ENCODE results near the gene DHX35. TPM values are rescaled to one million over a fixed set of nuclear protein-coding genes. Genes with fewer than 3 reads are reported as not detected.

The DHX35 gene
- total and polyA plus RNA-seq, 2 of the 13 experiments (the other 11 are each of a cell fraction or from before 2014, with no cell fraction given), result 25.8 to 28.7 TPM

DNA sequence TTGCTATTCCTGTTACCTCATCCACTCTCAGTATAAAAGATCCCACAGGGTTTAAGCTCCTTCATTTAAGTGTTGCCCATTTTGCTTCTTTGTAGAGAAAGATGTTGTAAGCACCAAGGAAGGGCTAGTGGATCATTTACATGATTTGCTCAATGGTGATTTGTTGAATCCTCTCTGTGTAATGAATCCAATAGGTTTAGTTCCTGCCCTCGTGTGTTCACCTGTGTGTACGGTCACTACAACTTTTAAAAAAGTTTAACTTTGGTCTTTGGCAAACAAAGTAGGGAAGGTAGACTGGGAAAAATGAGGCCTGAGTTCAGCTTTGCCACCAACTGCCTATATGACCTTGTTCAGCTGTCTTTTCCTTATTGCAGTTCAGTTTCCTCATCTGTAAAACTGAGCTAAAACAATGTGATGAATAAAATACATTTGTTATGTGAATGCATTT is 51.5 kb downstream of the DHX35 start (continued):
- peak in 1 of 2 experiments; percentile 45; a peak in 2 of 4 replicates for TF ChIP-seq EP300 (IDR thresholded peaks at IDR 0.05; ENCODE audit: low read depth in 2 of 2, low read length in 2 of 2)
- TF ChIP-seq EP300 (CRISPR knock-in tag; IDR thresholded peaks at IDR 0.05; ENCODE audit: borderline replicate concordance), result no peak
- no peak for TF ChIP-seq ZNF343 (CRISPR knock-in tag; IDR thresholded peaks at IDR 0.05)
- no peak for TF ChIP-seq ZNF138 (CRISPR knock-in tag; IDR thresholded peaks at IDR 0.05; ENCODE audit: low read depth)
- TF ChIP-seq PITX1 (CRISPR knock-in tag; IDR thresholded peaks at IDR 0.05), result peak; percentile 36
- no peak for TF ChIP-seq ZFP90 (CRISPR knock-in tag; IDR thresholded peaks at IDR 0.05; ENCODE audit: borderline replicate concordance)
- TF ChIP-seq ZNF335 (CRISPR knock-in tag; IDR thresholded peaks at IDR 0.05), result no peak
- peak; percentile 77; the same call in 1 of the 2 replicates for TF ChIP-seq TARDBP (CRISPR knock-in tag; IDR thresholded peaks at IDR 0.05)
- TF ChIP-seq KAT8 (CRISPR knock-in tag; IDR thresholded peaks at IDR 0.05), result peak; percentile 66; the same call in 1 of the 2 replicates
- peak; percentile 83; the same call in 1 of the 2 replicates for TF ChIP-seq ZMYM2 (CRISPR knock-in tag; IDR thresholded peaks at IDR 0.05)
- TF ChIP-seq, protein P1, sequence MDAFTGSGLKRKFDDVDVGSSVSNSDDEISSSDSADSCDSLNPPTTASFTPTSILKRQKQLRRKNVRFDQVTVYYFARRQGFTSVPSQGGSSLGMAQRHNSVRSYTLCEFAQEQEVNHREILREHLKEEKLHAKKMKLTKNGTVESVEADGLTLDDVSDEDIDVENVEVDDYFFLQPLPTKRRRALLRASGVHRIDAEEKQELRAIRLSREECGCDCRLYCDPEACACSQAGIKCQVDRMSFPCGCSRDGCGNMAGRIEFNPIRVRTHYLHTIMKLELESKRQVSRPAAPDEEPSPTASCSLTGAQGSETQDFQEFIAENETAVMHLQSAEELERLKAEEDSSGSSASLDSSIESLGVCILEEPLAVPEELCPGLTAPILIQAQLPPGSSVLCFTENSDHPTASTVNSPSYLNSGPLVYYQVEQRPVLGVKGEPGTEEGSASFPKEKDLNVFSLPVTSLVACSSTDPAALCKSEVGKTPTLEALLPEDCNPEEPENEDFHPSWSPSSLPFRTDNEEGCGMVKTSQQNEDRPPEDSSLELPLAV (CRISPR knock-in tag; conservative IDR thresholded peaks at IDR 0.05; ENCODE audit: low read depth), result no peak
- TF ChIP-seq FOXK1 (CRISPR knock-in tag; IDR thresholded peaks at IDR 0.05; ENCODE audit: borderline replicate concordance, low read depth), result 0 out of 2 replicates have a peak, but pooled peaks have one; percentile 12
- no peak for TF ChIP-seq ZNF792 (CRISPR knock-in tag; IDR thresholded peaks at IDR 0.05)
- TF ChIP-seq CEBPB (IDR thresholded peaks at IDR 0.05; ENCODE audit: borderline replicate concordance, low read depth, low read length), result peak; percentile 34; the same call in 1 of the 2 replicates
- TF ChIP-seq, protein P2, sequence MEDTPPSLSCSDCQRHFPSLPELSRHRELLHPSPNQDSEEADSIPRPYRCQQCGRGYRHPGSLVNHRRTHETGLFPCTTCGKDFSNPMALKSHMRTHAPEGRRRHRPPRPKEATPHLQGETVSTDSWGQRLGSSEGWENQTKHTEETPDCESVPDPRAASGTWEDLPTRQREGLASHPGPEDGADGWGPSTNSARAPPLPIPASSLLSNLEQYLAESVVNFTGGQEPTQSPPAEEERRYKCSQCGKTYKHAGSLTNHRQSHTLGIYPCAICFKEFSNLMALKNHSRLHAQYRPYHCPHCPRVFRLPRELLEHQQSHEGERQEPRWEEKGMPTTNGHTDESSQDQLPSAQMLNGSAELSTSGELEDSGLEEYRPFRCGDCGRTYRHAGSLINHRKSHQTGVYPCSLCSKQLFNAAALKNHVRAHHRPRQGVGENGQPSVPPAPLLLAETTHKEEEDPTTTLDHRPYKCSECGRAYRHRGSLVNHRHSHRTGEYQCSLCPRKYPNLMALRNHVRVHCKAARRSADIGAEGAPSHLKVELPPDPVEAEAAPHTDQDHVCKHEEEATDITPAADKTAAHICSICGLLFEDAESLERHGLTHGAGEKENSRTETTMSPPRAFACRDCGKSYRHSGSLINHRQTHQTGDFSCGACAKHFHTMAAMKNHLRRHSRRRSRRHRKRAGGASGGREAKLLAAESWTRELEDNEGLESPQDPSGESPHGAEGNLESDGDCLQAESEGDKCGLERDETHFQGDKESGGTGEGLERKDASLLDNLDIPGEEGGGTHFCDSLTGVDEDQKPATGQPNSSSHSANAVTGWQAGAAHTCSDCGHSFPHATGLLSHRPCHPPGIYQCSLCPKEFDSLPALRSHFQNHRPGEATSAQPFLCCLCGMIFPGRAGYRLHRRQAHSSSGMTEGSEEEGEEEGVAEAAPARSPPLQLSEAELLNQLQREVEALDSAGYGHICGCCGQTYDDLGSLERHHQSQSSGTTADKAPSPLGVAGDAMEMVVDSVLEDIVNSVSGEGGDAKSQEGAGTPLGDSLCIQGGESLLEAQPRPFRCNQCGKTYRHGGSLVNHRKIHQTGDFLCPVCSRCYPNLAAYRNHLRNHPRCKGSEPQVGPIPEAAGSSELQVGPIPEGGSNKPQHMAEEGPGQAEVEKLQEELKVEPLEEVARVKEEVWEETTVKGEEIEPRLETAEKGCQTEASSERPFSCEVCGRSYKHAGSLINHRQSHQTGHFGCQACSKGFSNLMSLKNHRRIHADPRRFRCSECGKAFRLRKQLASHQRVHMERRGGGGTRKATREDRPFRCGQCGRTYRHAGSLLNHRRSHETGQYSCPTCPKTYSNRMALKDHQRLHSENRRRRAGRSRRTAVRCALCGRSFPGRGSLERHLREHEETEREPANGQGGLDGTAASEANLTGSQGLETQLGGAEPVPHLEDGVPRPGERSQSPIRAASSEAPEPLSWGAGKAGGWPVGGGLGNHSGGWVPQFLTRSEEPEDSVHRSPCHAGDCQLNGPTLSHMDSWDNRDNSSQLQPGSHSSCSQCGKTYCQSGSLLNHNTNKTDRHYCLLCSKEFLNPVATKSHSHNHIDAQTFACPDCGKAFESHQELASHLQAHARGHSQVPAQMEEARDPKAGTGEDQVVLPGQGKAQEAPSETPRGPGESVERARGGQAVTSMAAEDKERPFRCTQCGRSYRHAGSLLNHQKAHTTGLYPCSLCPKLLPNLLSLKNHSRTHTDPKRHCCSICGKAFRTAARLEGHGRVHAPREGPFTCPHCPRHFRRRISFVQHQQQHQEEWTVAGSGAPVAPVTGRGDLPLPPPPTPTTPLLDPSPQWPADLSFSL (CRISPR knock-in tag; IDR thresholded peaks at IDR 0.05), result peak; percentile 61; the same call in 1 of the 2 replicates
- TF ChIP-seq ZSCAN12 (CRISPR knock-in tag; IDR thresholded peaks at IDR 0.05), result peak; percentile 49; the same call in 1 of the 2 replicates
- TF ChIP-seq ZBTB8A (CRISPR knock-in tag; IDR thresholded peaks at IDR 0.05; ENCODE audit: borderline replicate concordance, low read depth), result no peak
- peak; percentile 74 for TF ChIP-seq GATAD2A (CRISPR knock-in tag; IDR thresholded peaks at IDR 0.05)
- TF ChIP-seq, protein P3, sequence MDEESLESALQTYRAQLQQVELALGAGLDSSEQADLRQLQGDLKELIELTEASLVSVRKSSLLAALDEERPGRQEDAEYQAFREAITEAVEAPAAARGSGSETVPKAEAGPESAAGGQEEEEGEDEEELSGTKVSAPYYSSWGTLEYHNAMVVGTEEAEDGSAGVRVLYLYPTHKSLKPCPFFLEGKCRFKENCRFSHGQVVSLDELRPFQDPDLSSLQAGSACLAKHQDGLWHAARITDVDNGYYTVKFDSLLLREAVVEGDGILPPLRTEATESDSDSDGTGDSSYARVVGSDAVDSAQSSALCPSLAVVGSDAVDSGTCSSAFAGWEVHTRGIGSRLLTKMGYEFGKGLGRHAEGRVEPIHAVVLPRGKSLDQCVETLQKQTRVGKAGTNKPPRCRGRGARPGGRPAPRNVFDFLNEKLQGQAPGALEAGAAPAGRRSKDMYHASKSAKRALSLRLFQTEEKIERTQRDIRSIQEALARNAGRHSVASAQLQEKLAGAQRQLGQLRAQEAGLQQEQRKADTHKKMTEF (CRISPR knock-in tag; IDR thresholded peaks at IDR 0.05), result peak; percentile 30; the same call in 1 of the 2 replicates
- TF ChIP-seq SIX1 (CRISPR knock-in tag; IDR thresholded peaks at IDR 0.05; ENCODE audit: borderline replicate concordance), result no peak
- no peak for TF ChIP-seq EED (CRISPR knock-in tag; IDR thresholded peaks at IDR 0.05)
- TF ChIP-seq NCOR1 (IDR thresholded peaks at IDR 0.05; ENCODE audit: borderline replicate concordance, low read length), result peak; percentile 48; the same call in 1 of the 2 replicates
- 0 out of 2 replicates have a peak, but pooled peaks have one; percentile 52 for TF ChIP-seq ZNF761 (CRISPR knock-in tag; conservative IDR thresholded peaks at IDR 0.05)

Data from HepG2 (cell line).